ENCODE data around the gene NSD2.

NSD2 gene

DNA sequence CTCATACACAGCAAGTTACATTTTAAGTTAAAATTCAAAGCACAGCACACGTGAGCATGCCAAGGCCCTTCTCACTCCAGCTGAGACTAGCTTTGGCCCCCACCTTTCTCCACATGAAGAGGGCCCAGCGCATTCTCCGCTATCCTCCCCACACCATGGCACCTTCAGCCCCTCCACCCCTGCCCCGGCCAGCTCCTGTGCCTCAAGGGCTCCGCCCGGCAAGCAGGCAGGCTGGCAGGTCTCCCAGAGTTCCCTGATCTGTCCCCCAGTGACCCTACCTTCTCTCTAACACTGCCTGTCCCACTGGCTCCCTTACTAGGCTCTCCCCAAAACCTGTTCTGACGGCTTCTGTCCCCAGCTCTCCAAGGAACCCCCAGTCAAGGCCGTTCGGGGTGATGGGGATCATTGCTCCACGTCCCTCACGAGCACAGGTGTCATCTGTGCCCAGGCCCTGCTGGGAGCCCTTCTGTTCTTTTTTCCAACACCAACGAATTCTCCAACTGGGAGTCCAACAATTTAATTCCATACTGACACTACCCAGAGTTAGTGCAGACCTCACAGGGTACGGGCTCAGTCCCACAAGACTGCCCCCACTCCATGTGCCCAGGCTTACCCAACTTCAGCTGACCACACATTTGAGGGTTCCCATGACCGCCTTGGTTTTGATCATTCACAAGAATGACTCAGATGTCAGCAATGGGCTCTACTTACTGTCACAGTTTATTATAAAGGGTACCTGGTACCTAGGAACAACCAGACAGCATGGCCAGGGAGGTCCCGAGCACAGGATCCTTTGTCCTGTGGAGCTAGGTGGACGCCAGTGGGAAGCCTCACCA, 19.4 kb upstream of the NSD2 start:
- TF ChIP-seq, protein P1, sequence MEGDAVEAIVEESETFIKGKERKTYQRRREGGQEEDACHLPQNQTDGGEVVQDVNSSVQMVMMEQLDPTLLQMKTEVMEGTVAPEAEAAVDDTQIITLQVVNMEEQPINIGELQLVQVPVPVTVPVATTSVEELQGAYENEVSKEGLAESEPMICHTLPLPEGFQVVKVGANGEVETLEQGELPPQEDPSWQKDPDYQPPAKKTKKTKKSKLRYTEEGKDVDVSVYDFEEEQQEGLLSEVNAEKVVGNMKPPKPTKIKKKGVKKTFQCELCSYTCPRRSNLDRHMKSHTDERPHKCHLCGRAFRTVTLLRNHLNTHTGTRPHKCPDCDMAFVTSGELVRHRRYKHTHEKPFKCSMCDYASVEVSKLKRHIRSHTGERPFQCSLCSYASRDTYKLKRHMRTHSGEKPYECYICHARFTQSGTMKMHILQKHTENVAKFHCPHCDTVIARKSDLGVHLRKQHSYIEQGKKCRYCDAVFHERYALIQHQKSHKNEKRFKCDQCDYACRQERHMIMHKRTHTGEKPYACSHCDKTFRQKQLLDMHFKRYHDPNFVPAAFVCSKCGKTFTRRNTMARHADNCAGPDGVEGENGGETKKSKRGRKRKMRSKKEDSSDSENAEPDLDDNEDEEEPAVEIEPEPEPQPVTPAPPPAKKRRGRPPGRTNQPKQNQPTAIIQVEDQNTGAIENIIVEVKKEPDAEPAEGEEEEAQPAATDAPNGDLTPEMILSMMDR (IDR thresholded peaks at IDR 0.05; ENCODE audit: extremely low read depth, insufficient read depth, missing control alignments), result no peak
- in situ Hi-C loops (cut with MboI; ENCODE audit: low pct_unique_long_range_greater_than_20kb, low sequenced_read_pairs, unreplicated experiment), result no loop called here
- DNase-seq (ENCODE audit: low spot score), result no peak

- no peak for DNase-seq (ENCODE audit: low spot score)
- TF ChIP-seq, protein P1 (IDR thresholded peaks at IDR 0.05; ENCODE audit: extremely low read depth, insufficient read depth, missing control alignments), result no peak
- in situ Hi-C loops (cut with MboI; ENCODE audit: low pct_unique_long_range_greater_than_20kb, low sequenced_read_pairs, unreplicated experiment), result no loop called here
Observed at GRCh38 chr4:1852904-1853623, 18.1 kb upstream of the NSD2 start.

- in situ Hi-C loops (cut with MboI; ENCODE audit: low pct_unique_long_range_greater_than_20kb, low sequenced_read_pairs, unreplicated experiment), result no loop called here
- DNase-seq (ENCODE audit: low spot score), result no peak
- TF ChIP-seq, protein P1 (IDR thresholded peaks at IDR 0.05; ENCODE audit: extremely low read depth, insufficient read depth, missing control alignments), result no peak
Observed at GRCh38 chr4:1854752-1855151, 16.4 kb upstream of the NSD2 start.

GRCh38 chr4:1855333-1856070, 15.7 kb upstream of the NSD2 start:
- in situ Hi-C loops (cut with MboI; ENCODE audit: low pct_unique_long_range_greater_than_20kb, low sequenced_read_pairs, unreplicated experiment), result no loop called here

DNA sequence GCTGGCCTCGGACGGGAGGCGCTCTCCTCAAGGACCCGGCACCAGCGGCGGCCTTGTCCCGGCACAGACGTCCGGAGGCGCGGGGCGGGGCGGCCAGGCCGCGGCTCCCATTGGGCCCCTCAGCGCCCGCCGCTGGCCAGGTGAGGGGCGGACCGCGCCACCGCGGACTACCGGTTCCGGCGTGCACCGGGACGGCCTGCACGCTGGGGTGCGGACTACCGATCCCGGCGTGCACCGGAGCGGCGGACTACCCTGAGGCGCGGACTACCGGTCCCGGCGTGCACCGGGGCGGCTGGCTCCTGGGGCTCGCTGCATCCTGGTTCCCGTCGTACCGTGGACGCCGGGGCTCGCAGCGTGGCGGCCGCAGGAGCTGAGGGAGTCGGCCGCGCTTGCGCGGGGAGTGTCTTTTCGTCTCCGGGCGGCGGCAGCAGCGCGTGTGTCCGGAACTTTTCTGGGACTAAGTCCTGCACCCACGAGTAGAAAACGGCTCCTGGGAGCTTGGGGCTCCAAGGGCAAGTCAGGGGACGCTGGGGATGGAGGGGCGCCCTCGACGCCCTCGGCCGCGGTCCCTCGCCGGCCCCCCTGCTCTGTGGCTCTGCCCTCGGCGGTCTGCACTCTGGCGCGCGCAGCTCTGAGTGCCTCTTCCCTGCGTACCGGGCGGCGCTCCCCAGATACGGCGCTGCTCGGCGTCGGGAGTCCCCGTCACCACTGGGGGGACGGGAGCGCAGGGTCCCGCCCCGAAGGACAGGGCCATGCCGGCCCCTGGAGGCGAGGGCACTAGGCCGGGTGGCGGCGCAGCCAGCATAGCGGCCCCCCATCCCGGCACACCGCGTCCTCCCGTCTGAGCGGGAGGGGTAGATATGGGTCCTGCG, 14.9 kb upstream of the NSD2 start, which contains the start of gene LETM1:
Gene LETM1, minus strand, starts transcription at position 86 of the 872 bp plus-strand sequence. CDS start 206 bp downstream, outside the sequence.
- in situ Hi-C loops (cut with MboI; ENCODE audit: low pct_unique_long_range_greater_than_20kb, low sequenced_read_pairs, unreplicated experiment), result no loop called here
- TF ChIP-seq, protein P1 (IDR thresholded peaks at IDR 0.05; ENCODE audit: extremely low read depth, insufficient read depth, missing control alignments), result peak; percentile 20
- peak; percentile 99 for DNase-seq (ENCODE audit: low spot score)

More at GRCh38 chr4:1855333-1856070, 15.7 kb upstream of the NSD2 start:
- TF ChIP-seq, protein P1 (IDR thresholded peaks at IDR 0.05; ENCODE audit: extremely low read depth, insufficient read depth, missing control alignments), result no peak
- peak; percentile 48 for DNase-seq (ENCODE audit: low spot score)

Measured in GM13977 (cell line).